Measurements from ENCODE around the gene TRAF1. TPM values are rescaled to one million over a fixed set of nuclear protein-coding genes. Genes with fewer than 3 reads are reported as not detected.

TRAF1 gene
- total and polyA plus RNA-seq, 8 donors = 1.3 to 8.1 (median 2.4) TPM

DNA sequence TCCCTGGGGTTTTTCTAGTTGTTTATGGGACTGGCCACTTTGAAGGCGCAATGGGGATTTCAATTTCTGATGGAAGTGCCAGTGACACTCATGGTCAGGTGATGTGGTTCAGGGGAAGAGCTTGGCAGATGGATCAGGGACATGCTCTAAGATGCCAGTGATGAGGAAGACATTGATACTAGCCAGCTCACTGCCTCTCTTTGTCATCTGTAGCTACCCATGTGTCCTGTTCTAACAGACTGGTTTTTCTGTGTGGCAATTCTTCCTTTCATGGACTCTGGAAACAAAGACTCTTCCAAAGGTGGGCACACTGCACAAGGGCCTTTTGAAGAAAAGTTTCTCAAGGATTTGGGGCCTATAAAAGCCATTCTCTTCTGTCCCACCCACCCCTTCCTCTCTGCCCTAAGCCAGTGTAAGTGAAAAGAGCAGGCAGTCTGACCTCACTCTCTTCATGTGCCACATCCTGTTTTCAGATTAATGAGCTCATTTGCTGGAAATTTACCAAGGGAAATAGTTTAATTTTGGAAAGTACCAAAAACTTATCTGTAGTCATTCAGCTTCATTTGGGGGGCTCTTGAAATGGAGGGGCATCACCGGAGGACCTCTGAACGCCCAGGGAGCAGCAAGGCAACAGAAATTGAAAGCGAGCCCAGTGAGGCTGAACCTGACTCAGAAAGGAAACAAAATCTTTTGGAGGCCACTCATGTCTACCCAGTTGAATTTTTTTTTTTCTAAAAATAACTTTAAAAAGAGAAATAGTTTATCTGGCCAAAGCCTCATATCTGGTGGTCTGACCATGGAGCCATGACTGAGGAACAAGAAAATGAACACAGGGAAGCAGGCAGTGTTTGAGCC is 4.9 kb upstream of the TRAF1 start:
- no peak overlapping the region for H3K4me3 ChIP-seq
- 73 to 75% methylated on average over 4 of the region's 4 CpGs for WGBS, 2 donors
- H3K36me3 ChIP-seq = no peaks in the 10 kb centered on the region
- intact Hi-C loops (cut with DNase I) = loop anchor here in 1 of 3 donors (10.0 kb wide), 1 partner anchor 177 kb away; no protein-coding TSS in a partner anchor
- DNase-seq (no peak), FAIRE-seq (no peak), ATAC-seq (no peak)
- H3K27ac ChIP-seq = peak overlapping the region in 2 of 4 donors; percentile 57 to 80
- peaks cover 15 to 22% (median 19%) of the 10 kb centered on the region in 3 donors for H3K4me1 ChIP-seq
- no peaks in the 10 kb centered on the region for H3K27me3 ChIP-seq
- TF ChIP-seq, protein P1, sequence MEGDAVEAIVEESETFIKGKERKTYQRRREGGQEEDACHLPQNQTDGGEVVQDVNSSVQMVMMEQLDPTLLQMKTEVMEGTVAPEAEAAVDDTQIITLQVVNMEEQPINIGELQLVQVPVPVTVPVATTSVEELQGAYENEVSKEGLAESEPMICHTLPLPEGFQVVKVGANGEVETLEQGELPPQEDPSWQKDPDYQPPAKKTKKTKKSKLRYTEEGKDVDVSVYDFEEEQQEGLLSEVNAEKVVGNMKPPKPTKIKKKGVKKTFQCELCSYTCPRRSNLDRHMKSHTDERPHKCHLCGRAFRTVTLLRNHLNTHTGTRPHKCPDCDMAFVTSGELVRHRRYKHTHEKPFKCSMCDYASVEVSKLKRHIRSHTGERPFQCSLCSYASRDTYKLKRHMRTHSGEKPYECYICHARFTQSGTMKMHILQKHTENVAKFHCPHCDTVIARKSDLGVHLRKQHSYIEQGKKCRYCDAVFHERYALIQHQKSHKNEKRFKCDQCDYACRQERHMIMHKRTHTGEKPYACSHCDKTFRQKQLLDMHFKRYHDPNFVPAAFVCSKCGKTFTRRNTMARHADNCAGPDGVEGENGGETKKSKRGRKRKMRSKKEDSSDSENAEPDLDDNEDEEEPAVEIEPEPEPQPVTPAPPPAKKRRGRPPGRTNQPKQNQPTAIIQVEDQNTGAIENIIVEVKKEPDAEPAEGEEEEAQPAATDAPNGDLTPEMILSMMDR (IDR thresholded peaks at IDR 0.05) = no peak
- H3K9me3 ChIP-seq = no peaks in the 10 kb centered on the region

DNA sequence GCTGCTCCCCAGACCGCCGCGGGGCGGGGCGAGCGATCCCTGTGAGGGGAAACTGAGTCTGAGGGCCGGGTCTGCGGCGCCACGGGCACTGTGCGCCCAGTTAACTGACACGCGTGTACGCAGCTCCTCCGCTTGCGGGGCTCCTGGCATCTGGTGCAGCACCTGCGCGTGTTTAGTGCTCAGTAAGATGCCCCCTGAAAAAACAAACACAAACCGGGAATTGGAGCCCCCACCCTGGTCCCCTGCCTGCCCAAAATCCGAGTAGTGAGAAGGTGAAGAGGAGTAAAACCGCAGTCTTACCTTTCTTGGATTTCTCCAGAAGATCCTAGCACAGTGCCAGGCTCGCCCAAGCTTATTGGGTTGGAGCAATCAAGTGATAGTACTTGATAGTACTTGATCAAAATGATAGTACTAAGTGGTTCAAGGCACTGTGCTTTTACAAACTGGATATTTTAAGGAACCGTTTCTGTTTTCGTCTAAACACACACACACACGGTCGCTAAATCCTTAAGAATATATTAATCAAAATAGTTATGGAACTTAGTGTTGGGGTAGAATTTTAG is 2.7 kb upstream of the TRAF1 start:
- Histone ChIP-seq H3K36me3 (no peaks in the 10 kb centered on the region), H3K4me3 (peak overlapping the region; percentile 76 to 87 (median 82)), H3K27me3 (no peaks in the 10 kb centered on the region), H3K9me3 (no peaks in the 10 kb centered on the region), H3K27ac (peak overlapping the region; percentile 81 to 94 (median 88)), H3K4me1 (peaks cover 0 to 4% (median 0%) of the 10 kb centered on the region in 3 donors)
- intact Hi-C loops (cut with DNase I) = loop anchor here in 1 of 3 donors (10.0 kb wide), 1 partner anchor 55 kb away; the partner anchor contains the start of gene PHF19
- WGBS, 2 donors = 19 to 22% methylated on average over 26 of the region's 26 CpGs
- TF ChIP-seq, protein P1 (IDR thresholded peaks at IDR 0.05) = peak in 1 of 4 donors; percentile 3
- no peak for FAIRE-seq
- ATAC-seq = peak; percentile 8 to 21 (median 9)
- no peak for DNase-seq

DNA sequence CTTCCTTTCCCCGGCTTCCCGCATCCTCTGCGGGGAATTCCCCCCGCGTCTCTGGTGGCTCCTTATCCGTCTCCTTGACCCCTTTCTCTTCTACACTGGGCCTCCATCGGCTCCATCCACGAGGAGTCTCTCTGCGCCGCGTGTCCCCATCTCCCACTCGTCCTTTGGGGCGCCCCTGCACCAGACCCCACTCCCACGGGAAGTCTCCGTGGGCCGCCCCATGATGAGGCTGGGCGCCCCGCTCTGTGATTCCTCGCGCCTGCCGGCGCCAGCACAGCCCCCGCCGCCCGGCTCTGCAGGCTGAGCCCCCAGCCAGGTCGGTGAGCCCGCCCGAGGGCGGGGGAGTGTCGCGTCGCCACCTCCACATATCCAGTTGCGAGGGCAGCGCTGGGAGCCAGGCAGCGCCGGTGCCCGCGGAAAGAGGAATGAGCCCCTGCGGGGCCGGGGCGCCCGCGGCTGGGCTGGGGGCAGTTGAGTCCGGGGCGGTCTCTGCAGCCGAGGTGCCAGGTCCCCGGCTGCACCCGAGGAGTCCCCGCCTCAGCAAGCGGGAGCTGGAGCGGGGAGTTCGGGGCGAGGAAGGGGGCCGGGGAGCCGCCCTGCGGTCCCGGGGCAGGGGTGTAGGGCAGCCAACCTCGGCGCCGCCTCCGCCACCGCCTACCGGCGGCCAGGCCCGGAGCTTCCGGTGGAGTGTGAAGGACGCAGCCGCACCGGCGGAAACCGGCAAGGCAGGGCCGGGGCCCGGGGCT is 2.1 kb upstream of the TRAF1 start:
- H3K4me1 ChIP-seq = peaks cover 0 to 4% (median 0%) of the 10 kb centered on the region in 3 donors
- 0 to 1% methylated on average over 64 to 73 of the region's 73 CpGs for WGBS, 2 donors
- intact Hi-C loops (cut with DNase I) = loop anchor here in 1 of 3 donors (10.0 kb wide), 1 partner anchor 54 kb away; the partner anchor contains the start of gene PHF19
- FAIRE-seq (no peak), DNase-seq (peak; percentile 77 to 93 (median 82)), ATAC-seq (peak; percentile 90 to 97 (median 95))
- TF ChIP-seq, protein P1 (IDR thresholded peaks at IDR 0.05) = peak in 1 of 4 donors; percentile 26
- H3K27ac ChIP-seq = peak overlapping the region; percentile 81 to 94 (median 88)
- no peaks in the 10 kb centered on the region for H3K36me3 ChIP-seq
- H3K9me3 ChIP-seq = no peaks in the 10 kb centered on the region
- peak overlapping the region; percentile 76 to 87 (median 82) for H3K4me3 ChIP-seq
- H3K27me3 ChIP-seq = no peaks in the 10 kb centered on the region

DNA sequence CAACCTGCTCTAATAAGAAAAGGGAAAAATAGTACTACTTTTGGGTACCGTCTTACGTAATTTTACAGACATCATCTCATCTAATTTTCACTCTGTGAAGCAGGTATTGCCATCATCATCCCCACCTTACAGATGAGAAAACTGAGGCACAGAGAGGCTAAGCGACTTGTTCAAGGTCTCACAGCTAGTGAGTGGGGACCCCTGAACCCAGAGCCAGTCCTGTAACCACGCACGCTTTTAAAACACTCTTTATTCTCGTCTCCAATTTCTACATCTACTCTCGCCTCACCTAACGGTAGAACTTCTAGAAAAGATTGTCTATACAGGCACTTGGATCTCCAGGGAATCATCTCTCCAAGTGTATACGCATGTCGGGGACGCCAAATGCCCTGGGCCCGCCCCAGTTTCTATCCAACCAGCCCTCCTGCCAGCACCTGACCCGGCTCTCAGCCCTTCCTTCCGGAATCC is 1.5 kb upstream of the TRAF1 start:
- Histone ChIP-seq H3K27ac (peak overlapping the region in 3 of 4 donors; percentile 87 to 94 (median 89)), H3K36me3 (no peaks in the 10 kb centered on the region), H3K27me3 (no peaks in the 10 kb centered on the region), H3K4me1 (peaks cover 0 to 4% (median 0%) of the 10 kb centered on the region in 3 donors), H3K9me3 (no peaks in the 10 kb centered on the region), H3K4me3 (peak overlapping the region; percentile 76 to 87 (median 82))
- ATAC-seq (peak; percentile 53 to 62 (median 57)), DNase-seq (peak in 2 of 6 donors; percentile 45 to 64), FAIRE-seq (no peak)
- WGBS, 2 donors = 39 to 43% methylated on average over 14 of the region's 14 CpGs
- intact Hi-C loops (cut with DNase I) = loop anchor here in 1 of 3 donors (10.0 kb wide), 1 partner anchor 53 kb away; the partner anchor contains the start of gene PHF19
- TF ChIP-seq, protein P1 (IDR thresholded peaks at IDR 0.05) = no peak

Data from pancreas (tissue), 10 donors.